ENCODE results near the gene ACOX3. TPM values are rescaled to one million over a fixed set of nuclear protein-coding genes. Genes with fewer than 3 reads are reported as not detected.

Gene ACOX3
- total RNA-seq, 2 experiments from 2014 or later: 13.2 to 13.6 TPM

DNA sequence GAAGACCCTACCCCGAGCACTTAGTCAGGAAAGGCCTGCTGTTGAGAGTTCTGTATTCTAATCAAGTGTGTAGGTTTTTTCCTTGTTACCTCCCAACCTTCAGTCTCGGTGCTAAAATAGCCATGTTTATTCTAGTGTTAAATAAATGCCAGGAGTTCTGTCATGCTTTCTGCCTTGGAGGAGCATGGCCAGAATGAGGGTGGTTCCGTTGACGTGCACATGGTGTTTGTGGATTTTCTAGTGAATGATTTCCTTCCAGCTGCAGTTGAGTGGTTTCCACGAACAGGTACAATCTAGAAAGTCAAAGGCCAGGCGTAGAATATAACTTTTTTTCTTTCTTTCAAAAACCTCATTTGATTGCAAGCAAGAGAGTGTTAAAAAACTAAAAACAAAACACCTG lies 21.1 kb upstream of the ACOX3 start:
- Mint-ChIP-seq H3K4me3 (no peak overlapping the region), H3K36me3 (ENCODE audit: low read depth) (peaks cover 15% of the 10 kb centered on the region), H3K9me3 (ENCODE audit: insufficient read depth) (no peaks in the 10 kb centered on the region), H3K27ac (no peak overlapping the region), H3K4me1 (ENCODE audit: low read depth) (no peaks in the 10 kb centered on the region), H3K27me3 (ENCODE audit: low read depth) (no peaks in the 10 kb centered on the region)
- CTCF ChIA-PET: no interaction called here
- DNase-seq (no peak), ATAC-seq (no peak)
- POLR2A ChIA-PET: no interaction called here

DNA sequence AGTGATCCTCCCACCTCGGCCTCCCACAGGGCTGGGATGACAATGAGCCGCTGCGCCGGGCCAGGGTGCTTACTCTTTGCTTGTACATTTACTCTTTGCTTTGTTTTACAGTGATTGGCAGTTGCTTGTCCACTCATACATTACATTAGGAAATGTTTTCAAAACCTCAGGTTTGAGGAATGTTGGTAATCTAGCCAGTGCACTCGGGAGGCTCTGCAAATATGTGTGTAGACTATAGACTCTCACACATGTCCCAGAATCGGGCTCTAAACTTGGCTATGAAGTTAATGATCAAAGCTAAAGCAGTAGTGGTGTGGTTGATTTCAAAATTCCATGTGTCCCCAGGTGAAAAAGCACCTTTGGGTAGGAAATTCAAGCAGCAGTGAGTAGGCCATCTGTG lies 20.6 kb upstream of the ACOX3 start:
- POLR2A ChIA-PET: no interaction called here
- ATAC-seq: no peak

DNA sequence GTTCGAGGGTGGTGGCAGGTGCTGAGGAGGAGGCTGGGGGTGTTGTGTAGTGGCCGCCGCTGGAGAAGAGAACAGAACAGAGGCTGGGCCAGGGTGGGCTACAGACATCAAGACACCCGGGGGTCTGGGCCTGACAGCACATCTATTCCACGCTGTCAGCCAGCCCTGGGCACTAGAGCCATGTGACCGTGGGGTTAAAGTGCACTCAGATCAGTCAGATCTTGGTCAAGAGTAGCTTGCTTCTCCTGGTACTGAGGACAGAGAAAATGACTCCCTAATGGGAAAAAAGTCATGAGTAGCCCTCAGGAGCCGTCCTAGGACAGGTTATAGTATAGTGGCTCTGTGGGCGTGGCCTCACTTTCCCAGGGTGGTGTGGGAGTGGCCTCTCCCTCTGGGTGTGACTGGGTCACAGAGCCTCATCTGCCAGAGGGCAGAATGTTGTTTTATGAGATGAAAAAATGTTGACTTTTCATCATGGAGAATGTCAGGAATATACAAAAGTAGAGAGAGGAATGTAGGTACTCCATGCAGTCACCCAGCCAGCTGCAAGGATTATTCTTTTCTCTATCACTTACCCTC lies 19.4 kb upstream of the ACOX3 start:
- POLR2A ChIA-PET: interaction anchor here (0.7 kb wide), 1 partner anchor 158 kb away, joined by 3 read pairs; no protein-coding TSS in a partner anchor
- Mint-ChIP-seq H3K4me3 (no peak overlapping the region), H3K9me3 (ENCODE audit: insufficient read depth) (no peaks in the 10 kb centered on the region), H3K36me3 (ENCODE audit: low read depth) (peaks cover 15% of the 10 kb centered on the region), H3K4me1 (ENCODE audit: low read depth) (no peaks in the 10 kb centered on the region), H3K27ac (no peak overlapping the region), H3K27me3 (ENCODE audit: low read depth) (no peaks in the 10 kb centered on the region)
- CTCF ChIA-PET: no interaction called here
- DNase-seq (no peak), ATAC-seq (no peak)

More for the DNA sequence above, 20.6 kb upstream of the ACOX3 start:
- Mint-ChIP-seq H3K9me3 (ENCODE audit: insufficient read depth) (no peaks in the 10 kb centered on the region), H3K27ac (no peak overlapping the region), H3K4me1 (ENCODE audit: low read depth) (no peaks in the 10 kb centered on the region), H3K4me3 (no peak overlapping the region), H3K27me3 (ENCODE audit: low read depth) (no peaks in the 10 kb centered on the region), H3K36me3 (ENCODE audit: low read depth) (peaks cover 15% of the 10 kb centered on the region)
- no peak for DNase-seq
- CTCF ChIA-PET: no interaction called here

DNA sequence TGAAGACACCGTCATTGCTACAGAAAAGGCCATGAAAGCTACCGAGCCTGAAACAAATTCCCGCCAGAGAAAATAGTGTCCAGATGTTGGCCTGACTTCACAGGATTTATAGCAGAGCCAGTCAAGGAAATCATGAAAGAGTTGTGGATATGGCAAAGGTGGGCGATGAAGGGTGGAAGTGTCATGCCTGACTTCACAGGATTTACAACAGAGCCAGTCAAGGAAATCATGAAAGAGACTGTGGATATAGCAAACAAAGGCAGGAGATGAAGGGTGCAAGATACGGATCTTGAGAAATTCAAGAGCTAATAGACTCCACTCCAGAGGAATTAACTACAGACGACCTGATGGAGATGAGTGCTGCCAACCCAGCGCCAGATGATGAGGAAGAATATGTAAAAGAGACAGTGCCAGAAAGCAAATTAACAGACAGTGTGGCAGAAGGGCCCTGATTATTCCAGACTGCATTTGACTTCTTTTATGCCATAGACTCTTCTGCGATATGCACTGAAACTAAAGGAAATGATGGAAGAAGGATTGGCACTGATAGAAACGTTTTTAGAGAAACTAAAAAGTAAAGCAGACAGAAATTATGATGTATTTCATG lies 17.2 kb upstream of the ACOX3 start:
- no peaks in the 10 kb centered on the region for H3K27me3 Mint-ChIP-seq (ENCODE audit: low read depth)
- no peak overlapping the region for H3K4me3 Mint-ChIP-seq
- H3K9me3 Mint-ChIP-seq (ENCODE audit: insufficient read depth): no peaks in the 10 kb centered on the region
- peaks cover 32% of the 10 kb centered on the region for H3K36me3 Mint-ChIP-seq (ENCODE audit: low read depth)
- DNase-seq (no peak), ATAC-seq (no peak)
- no peak overlapping the region for H3K27ac Mint-ChIP-seq
- ChIA-PET POLR2A (no interaction called here), CTCF (no interaction called here)
- no peaks in the 10 kb centered on the region for H3K4me1 Mint-ChIP-seq (ENCODE audit: low read depth)

DNA sequence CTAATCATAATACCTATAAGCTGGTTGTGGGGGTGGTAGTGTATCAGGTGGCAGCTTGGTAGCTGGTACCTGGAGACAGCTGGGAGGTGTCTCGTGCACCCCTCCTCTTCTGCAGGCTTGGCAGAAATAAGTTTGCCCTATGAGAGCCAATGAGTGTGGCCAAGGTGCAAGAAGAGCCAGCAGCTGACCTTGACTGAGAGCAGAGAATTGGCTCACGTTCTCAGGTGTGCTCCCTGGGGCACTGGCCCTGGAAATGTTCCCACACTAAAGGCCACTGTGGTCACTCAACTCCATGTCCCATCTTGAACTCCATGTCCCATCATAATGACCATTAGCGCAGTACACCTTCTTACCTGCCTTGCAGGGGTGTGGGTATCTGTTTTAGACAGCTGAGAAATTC lies 13.4 kb upstream of the ACOX3 start:
- Mint-ChIP-seq H3K36me3 (ENCODE audit: low read depth) (peaks cover 30% of the 10 kb centered on the region), H3K4me1 (ENCODE audit: low read depth) (peaks cover 9% of the 10 kb centered on the region), H3K27me3 (ENCODE audit: low read depth) (no peaks in the 10 kb centered on the region), H3K27ac (no peak overlapping the region), H3K9me3 (ENCODE audit: insufficient read depth) (no peaks in the 10 kb centered on the region), H3K4me3 (no peak overlapping the region)
- POLR2A ChIA-PET: interaction anchor here (0.5 to 1.0 kb wide), 2 partner anchors 13 to 383 kb away, joined by 3 read pairs; partner anchors contain the start of genes ACOX3 and TRMT44
- no peak for DNase-seq
- CTCF ChIA-PET: interaction anchor here (1.0 kb wide), 1 partner anchor 14 kb away, joined by 4 read pairs; no protein-coding TSS in a partner anchor
- no peak for ATAC-seq

DNA sequence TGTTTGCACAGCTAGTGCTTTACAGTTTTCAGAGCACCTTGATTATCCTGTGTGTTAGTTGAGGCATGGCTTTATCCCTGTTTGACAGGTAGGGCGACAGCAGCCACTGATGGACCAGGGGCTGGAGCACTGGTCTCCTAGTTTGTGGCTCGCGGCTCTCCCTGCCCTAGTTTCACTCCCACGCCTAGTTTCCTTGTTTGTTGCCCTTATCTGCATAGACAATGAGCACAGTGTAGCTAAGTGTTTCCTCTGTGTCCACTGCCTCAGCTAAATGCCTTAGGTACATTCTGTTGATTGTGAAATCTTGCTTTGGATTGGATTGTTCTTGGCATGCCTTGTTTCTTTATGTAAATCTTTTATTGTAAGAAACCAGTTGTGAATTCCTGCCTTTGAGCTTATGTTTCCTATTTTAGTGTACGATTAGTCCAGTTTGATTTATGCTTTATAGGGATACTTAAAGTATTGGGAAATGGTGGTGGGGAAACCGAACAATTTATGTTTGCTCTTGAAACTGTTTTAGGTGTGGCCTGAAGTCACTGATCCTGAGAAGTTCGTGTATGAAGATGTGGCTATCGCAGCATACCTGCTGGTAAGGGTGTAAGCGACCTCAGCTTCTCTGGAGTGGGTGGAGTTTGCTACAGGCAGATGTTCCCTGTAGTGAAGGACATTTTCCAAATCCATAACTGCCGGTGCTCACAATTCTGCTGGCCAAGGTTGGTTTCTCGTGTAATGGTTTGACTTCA lies 11.1 kb upstream of the ACOX3 start:
- Mint-ChIP-seq H3K9me3 (ENCODE audit: insufficient read depth) (no peaks in the 10 kb centered on the region), H3K27me3 (ENCODE audit: low read depth) (no peaks in the 10 kb centered on the region), H3K27ac (no peak overlapping the region), H3K4me3 (no peak overlapping the region), H3K36me3 (ENCODE audit: low read depth) (peaks cover 27% of the 10 kb centered on the region), H3K4me1 (ENCODE audit: low read depth) (peaks cover 9% of the 10 kb centered on the region)
- CTCF ChIA-PET: no interaction called here
- ATAC-seq (no peak), DNase-seq (no peak)
- POLR2A ChIA-PET: interaction anchor here (1.3 kb wide), 1 partner anchor 11 kb away, joined by 5 read pairs; the partner anchor contains the start of genes ACOX3 and TRMT44

DNA sequence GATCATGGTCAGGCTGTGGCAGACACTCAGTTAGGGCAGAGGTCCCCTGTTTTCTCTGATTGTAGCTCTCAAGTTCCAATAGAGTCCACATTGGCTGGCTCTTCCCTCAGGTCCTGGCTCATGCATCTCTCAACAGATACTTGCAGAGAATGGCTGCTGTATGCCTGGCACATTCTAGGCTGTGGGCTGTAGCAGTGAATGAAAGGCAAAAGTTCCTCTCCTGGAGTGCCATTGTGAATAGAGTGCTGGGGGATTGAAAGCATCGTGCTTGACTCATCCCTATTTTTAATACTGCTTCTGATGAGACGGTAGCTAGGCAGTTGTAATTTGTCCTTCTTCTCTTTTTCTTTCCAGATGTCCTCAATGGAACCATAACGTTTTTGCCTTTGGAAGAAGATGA lies 5.6 kb upstream of the ACOX3 start:
- CTCF ChIA-PET: interaction anchor here (0.7 kb wide), 1 partner anchor 128 kb away, joined by 3 read pairs; no protein-coding TSS in a partner anchor
- peaks cover 7% of the 10 kb centered on the region for H3K36me3 Mint-ChIP-seq (ENCODE audit: low read depth)
- no peaks in the 10 kb centered on the region for H3K9me3 Mint-ChIP-seq (ENCODE audit: insufficient read depth)
- H3K27ac Mint-ChIP-seq: no peak overlapping the region
- no peaks in the 10 kb centered on the region for H3K27me3 Mint-ChIP-seq (ENCODE audit: low read depth)
- no peak overlapping the region for H3K4me3 Mint-ChIP-seq
- H3K4me1 Mint-ChIP-seq (ENCODE audit: low read depth): peaks cover 40% of the 10 kb centered on the region
- POLR2A ChIA-PET: no interaction called here
- DNase-seq (no peak), ATAC-seq (no peak)

DNA sequence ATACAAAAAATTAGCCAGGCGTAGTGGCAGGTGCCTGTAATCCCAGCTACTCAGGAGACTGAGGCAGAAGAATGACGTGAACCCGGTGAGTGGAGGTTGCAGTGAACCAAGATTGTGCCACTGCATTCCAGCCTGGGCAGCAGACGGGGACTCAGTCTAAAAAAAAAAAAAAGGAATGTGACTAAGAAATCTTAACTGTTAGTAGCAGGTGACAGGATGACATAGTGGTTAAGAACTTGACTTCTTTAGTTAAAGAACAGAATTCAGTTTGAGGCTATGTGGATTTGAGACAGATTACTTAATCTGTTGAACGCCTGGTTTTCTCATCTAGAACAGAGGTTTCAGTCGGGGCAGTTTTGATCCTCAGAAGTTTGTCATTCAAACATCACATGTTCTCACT lies 3.3 kb upstream of the ACOX3 start:
- H3K9me3 Mint-ChIP-seq (ENCODE audit: insufficient read depth): no peaks in the 10 kb centered on the region
- CTCF ChIA-PET: no interaction called here
- no peak overlapping the region for H3K27ac Mint-ChIP-seq
- H3K27me3 Mint-ChIP-seq (ENCODE audit: low read depth): no peaks in the 10 kb centered on the region
- peaks cover 47% of the 10 kb centered on the region for H3K4me1 Mint-ChIP-seq (ENCODE audit: low read depth)
- H3K36me3 Mint-ChIP-seq (ENCODE audit: low read depth): peaks cover 11% of the 10 kb centered on the region
- DNase-seq: no peak
- no peak overlapping the region for H3K4me3 Mint-ChIP-seq
- ATAC-seq: no peak
- POLR2A ChIA-PET: no interaction called here

DNA sequence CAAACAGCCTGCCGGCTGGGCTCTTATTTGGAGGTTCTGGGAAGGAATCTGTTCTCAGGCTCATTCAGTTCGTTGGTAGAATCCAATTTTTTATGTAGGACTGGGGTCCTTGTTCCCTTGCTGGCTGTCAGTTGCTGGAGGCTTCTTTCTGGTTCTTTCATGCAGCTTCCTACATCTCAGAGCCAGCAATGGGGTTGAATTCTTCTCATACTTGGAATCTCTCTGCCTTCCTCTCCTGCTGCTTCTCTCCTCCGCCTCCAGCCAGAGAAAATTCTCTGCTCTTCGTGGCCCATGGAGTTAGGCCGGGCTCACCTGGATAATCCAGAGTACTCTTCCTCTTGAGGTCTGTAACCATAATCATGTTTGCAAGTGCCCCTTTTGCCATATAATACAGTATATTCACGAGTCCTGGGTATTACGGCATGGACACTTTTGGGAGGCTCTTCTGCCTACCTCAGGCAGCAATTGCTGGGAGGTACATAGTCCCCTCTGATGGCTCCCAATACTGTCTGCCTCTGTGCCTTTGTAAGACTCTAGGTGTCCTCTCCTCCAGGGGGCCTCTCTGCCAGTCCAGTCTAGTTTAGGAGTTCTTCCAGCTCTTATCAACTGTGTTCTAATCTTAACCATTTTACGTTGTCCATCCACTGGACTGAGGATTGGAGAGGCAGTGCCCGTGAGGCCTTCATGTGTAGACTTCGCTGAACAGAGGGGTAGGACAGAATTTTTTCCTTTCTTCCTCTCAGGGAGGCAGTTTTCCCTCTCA lies 2.3 kb upstream of the ACOX3 start:
- peaks cover 56% of the 10 kb centered on the region for H3K4me1 Mint-ChIP-seq (ENCODE audit: low read depth)
- CTCF ChIA-PET: no interaction called here
- H3K4me3 Mint-ChIP-seq: peak overlapping the region; percentile 45
- POLR2A ChIA-PET: no interaction called here
- ATAC-seq (no peak), DNase-seq (no peak)
- H3K27ac Mint-ChIP-seq: no peak overlapping the region
- H3K9me3 Mint-ChIP-seq (ENCODE audit: insufficient read depth): no peaks in the 10 kb centered on the region
- peaks cover 9% of the 10 kb centered on the region for H3K36me3 Mint-ChIP-seq (ENCODE audit: low read depth)
- H3K27me3 Mint-ChIP-seq (ENCODE audit: low read depth): no peaks in the 10 kb centered on the region

DNA sequence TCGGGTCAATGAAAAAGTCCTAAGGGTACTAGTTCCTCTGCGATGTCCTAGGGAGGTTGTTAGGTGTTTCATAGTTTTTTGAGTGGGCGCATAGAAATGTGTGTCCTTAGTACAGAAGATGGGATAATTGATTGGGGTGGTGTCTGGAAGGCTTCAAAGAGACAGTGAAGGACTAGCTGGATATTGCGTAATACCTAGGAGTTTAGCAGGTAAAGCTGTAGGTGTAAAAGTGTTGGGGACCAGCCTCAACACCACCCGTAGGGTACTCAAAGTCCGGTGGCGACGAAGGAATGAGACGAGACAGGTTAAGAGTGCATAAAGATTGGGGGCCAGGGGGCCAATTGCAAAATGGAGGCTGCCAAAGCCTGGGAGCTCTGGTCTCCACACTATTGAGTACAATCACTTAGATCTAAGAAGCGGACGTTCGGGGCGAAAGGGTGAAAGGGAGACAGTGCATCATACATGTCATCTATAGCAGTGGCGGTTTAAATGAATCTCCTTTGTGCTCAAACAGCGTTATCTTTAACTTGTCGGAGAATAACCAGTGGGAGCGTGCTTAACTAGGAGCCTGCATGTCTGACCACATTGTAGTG lies 1.1 kb upstream of the ACOX3 start:
- no peaks in the 10 kb centered on the region for H3K27me3 Mint-ChIP-seq (ENCODE audit: low read depth)
- peaks cover 9% of the 10 kb centered on the region for H3K36me3 Mint-ChIP-seq (ENCODE audit: low read depth)
- DNase-seq: no peak
- peak overlapping the region; percentile 94 for H3K4me3 Mint-ChIP-seq
- CTCF ChIA-PET: interaction anchor here (1.8 kb wide), 1 partner anchor 38 kb away, joined by 6 read pairs; no protein-coding TSS in a partner anchor
- H3K9me3 Mint-ChIP-seq (ENCODE audit: insufficient read depth): no peaks in the 10 kb centered on the region
- H3K4me1 Mint-ChIP-seq (ENCODE audit: low read depth): peaks cover 62% of the 10 kb centered on the region
- peak overlapping the region; percentile 58 for H3K27ac Mint-ChIP-seq
- POLR2A ChIA-PET: interaction anchor here (1.5 to 3.1 kb wide), 2 partner anchors 12 to 14 kb away, joined by 3 to 31 read pairs; no protein-coding TSS in a partner anchor
- no peak for ATAC-seq

DNA sequence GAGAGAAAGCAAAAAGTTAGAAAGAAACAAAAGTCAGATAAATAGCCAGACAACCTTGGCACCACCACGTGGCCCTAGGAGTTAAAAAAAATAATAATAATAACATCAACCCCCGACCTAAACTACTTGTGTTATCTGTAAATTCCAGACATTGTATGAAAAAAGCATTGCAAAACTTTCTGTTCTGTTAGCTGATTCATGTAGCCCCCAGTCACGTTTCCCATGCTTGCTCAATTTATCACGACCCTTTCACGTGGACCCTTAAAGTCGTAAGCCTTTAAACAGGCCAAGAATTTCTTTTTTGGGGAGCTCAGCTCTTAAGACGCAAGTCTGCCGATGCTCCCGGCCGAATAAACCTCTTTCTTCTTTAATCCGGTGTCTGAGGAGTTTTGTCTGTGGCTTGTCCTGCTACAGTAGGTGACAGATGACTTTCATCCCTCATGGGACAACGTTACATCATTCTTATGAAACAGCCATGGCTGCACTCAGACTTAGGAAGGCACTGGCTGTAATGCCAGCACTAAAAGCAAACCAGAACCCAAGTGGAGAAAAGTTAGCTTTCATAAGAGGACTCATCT lies 520 bp downstream of the ACOX3 start:
- ATAC-seq (peak; percentile 45), DNase-seq (peak; percentile 50)
- peaks cover 10% of the 10 kb centered on the region for H3K36me3 Mint-ChIP-seq (ENCODE audit: low read depth)
- peak overlapping the region; percentile 94 for H3K4me3 Mint-ChIP-seq
- H3K4me1 Mint-ChIP-seq (ENCODE audit: low read depth): peaks cover 68% of the 10 kb centered on the region
- H3K27me3 Mint-ChIP-seq (ENCODE audit: low read depth): no peaks in the 10 kb centered on the region
- H3K27ac Mint-ChIP-seq: peak overlapping the region; percentile 98
- H3K9me3 Mint-ChIP-seq (ENCODE audit: insufficient read depth): no peaks in the 10 kb centered on the region
- POLR2A ChIA-PET: interaction anchor here (0.8 to 3.1 kb wide), 5 partner anchors 9 to 31 kb away, joined by 3 to 31 read pairs (median 5); no protein-coding TSS in a partner anchor
- CTCF ChIA-PET: interaction anchor here (0.8 to 1.8 kb wide), 5 partner anchors 9 to 248 kb away, joined by 3 to 8 read pairs (median 6); no protein-coding TSS in a partner anchor

All from activated CD8-positive, alpha-beta T cell treated with anti-CD3 and anti-CD28 coated beads, Interleukin-2, amount 10 ng/mL, durations not matched to agents 7 days and 5 days (primary cell).